ENCODE data around the gene ETS1.

The ETS1 gene

DNA sequence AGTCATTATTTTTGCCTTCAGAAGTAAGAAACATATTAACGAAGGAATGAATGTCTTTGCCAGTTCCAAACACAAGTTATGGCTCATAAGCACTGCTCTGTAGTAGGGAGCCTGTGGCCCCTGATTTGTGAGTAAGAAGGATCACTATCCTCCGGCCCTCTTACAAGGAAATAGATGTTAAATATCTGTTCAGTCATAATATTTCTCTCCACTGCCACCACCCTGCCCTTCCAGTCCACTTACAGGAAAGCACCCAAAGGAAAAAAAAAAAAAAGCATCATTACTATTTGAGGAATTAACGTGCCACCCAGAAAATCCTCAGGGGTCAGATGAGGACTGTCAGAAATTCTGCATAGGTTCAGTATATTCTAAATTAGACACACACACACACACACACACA is 123.4 kb downstream of the ETS1 start:
- H3K79me1 ChIP-seq (ENCODE audit: low read length): no peaks in the 10 kb centered on the region
- no peak overlapping the region for H3K4ac ChIP-seq (ENCODE audit: low read depth, low read length)
- no peaks in the 10 kb centered on the region for H3K79me2 ChIP-seq (ENCODE audit: control insufficient read depth, insufficient read depth, low read length)
- no peak overlapping the region for H4K5ac ChIP-seq (ENCODE audit: low read length)
- no peak overlapping the region for H3K23ac ChIP-seq (ENCODE audit: low read length)
- H3K18ac ChIP-seq (ENCODE audit: low read length): no peak overlapping the region
- no CpG with 5 or more reads among the region's 3 CpGs for WGBS (ENCODE audit: extremely low coverage, insufficient coverage, low lambda C conversion rate)
- no peak overlapping the region for H2BK120ac ChIP-seq (ENCODE audit: low read depth, low read length)
- peaks cover 4% of the 10 kb centered on the region for H3K4me1 ChIP-seq (ENCODE audit: control insufficient read depth, low read depth, low read length)
- no peak overlapping the region for H2BK15ac ChIP-seq (replicated peaks; ENCODE audit: low read depth)
- H3K56ac ChIP-seq (ENCODE audit: low read length): peak overlapping the region; percentile 11
- no peak overlapping the region for H2BK5ac ChIP-seq (ENCODE audit: low read length)
- no peak for DNase-seq
- no peak overlapping the region for H3K27ac ChIP-seq (ENCODE audit: low read depth, low read length)
- H3K36me3 ChIP-seq (ENCODE audit: control insufficient read depth, insufficient read depth, low read length): no peaks in the 10 kb centered on the region
- H3K9ac ChIP-seq (ENCODE audit: low read length): no peak overlapping the region
- no peak overlapping the region for H3K4me2 ChIP-seq (ENCODE audit: low read length)
- H3K4me3 ChIP-seq (ENCODE audit: low read length): no peak overlapping the region
- H4K8ac ChIP-seq (ENCODE audit: low read depth, low read length): no peak overlapping the region
- no peaks in the 10 kb centered on the region for H3K27me3 ChIP-seq (ENCODE audit: insufficient read depth, low read length, poor library complexity)
- H2AK5ac ChIP-seq (ENCODE audit: low read length): no peak overlapping the region

DNA sequence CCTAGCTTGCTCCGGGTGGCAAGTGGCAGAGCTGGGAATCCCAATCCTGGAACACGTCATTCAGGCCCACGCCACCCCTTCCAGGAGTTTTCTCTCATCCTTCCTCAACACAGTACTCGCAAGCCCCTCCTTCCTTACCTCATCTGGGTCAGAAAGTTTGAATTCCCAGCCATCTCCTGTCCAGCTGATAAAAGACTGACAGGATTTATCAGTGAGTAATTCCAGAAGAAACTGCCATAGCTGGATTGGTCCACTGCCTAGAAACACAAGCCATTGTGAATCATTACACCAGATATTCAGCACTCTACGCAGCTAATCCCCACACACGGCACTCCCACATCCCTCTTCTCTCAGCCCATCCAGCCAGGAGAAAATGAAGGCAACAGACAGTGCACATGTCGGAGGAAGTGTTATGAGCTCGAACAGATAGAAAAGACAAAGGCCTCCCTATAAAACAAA is 124.0 kb downstream of the ETS1 start:
- no peak overlapping the region for H2BK15ac ChIP-seq (replicated peaks; ENCODE audit: low read depth)
- no peak overlapping the region for H2BK120ac ChIP-seq (ENCODE audit: low read depth, low read length)
- no peak overlapping the region for H4K5ac ChIP-seq (ENCODE audit: low read length)
- peak; percentile 85 for DNase-seq
- no peak overlapping the region for H3K23ac ChIP-seq (ENCODE audit: low read length)
- H3K9ac ChIP-seq (ENCODE audit: low read length): no peak overlapping the region
- H2BK5ac ChIP-seq (ENCODE audit: low read length): peak overlapping the region; percentile 97
- H3K79me2 ChIP-seq (ENCODE audit: control insufficient read depth, insufficient read depth, low read length): no peaks in the 10 kb centered on the region
- peaks cover 4% of the 10 kb centered on the region for H3K4me1 ChIP-seq (ENCODE audit: control insufficient read depth, low read depth, low read length)
- H2AK5ac ChIP-seq (ENCODE audit: low read length): no peak overlapping the region
- H3K79me1 ChIP-seq (ENCODE audit: low read length): no peaks in the 10 kb centered on the region
- no peak overlapping the region for H3K4me3 ChIP-seq (ENCODE audit: low read length)
- H3K27ac ChIP-seq (ENCODE audit: low read depth, low read length): peak overlapping the region; percentile 68
- peak overlapping the region; percentile 42 for H3K56ac ChIP-seq (ENCODE audit: low read length)
- no peaks in the 10 kb centered on the region for H3K27me3 ChIP-seq (ENCODE audit: insufficient read depth, low read length, poor library complexity)
- H4K8ac ChIP-seq (ENCODE audit: low read depth, low read length): no peak overlapping the region
- H3K18ac ChIP-seq (ENCODE audit: low read length): no peak overlapping the region
- no CpG with 5 or more reads among the region's 8 CpGs for WGBS (ENCODE audit: extremely low coverage, insufficient coverage, low lambda C conversion rate)
- no peak overlapping the region for H3K4ac ChIP-seq (ENCODE audit: low read depth, low read length)
- H3K36me3 ChIP-seq (ENCODE audit: control insufficient read depth, insufficient read depth, low read length): no peaks in the 10 kb centered on the region
- H3K4me2 ChIP-seq (ENCODE audit: low read length): no peak overlapping the region

DNA sequence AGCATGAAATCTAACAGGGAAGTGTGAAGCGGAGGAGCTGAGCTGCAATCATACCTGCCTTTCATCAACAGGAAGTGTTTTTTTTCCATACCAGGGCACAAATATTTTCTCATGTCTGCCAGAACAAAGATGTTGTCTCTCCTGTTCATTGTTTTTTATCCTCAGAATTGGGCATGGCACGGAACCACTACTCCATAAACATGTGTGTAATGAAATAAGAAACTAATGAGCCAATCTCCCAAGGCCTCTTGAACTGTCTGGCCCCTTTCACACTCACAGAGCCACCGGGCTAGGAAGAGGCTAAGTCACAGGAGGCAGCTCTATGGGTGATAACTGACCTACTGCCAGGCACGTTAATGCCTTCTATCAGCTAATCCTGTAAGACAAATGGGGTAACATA is 124.4 kb downstream of the ETS1 start:
- no peaks in the 10 kb centered on the region for H3K27me3 ChIP-seq (ENCODE audit: insufficient read depth, low read length, poor library complexity)
- H3K4me1 ChIP-seq (ENCODE audit: control insufficient read depth, low read depth, low read length): peaks cover 4% of the 10 kb centered on the region
- H3K36me3 ChIP-seq (ENCODE audit: control insufficient read depth, insufficient read depth, low read length): no peaks in the 10 kb centered on the region
- peak; percentile 90 for DNase-seq
- H3K56ac ChIP-seq (ENCODE audit: low read length): peak overlapping the region; percentile 42
- no peak overlapping the region for H3K9ac ChIP-seq (ENCODE audit: low read length)
- no peak overlapping the region for H2BK15ac ChIP-seq (replicated peaks; ENCODE audit: low read depth)
- H2AK5ac ChIP-seq (ENCODE audit: low read length): no peak overlapping the region
- no peak overlapping the region for H3K4me3 ChIP-seq (ENCODE audit: low read length)
- peak overlapping the region; percentile 68 for H3K27ac ChIP-seq (ENCODE audit: low read depth, low read length)
- no peak overlapping the region for H2BK120ac ChIP-seq (ENCODE audit: low read depth, low read length)
- no peak overlapping the region for H3K23ac ChIP-seq (ENCODE audit: low read length)
- no peak overlapping the region for H4K5ac ChIP-seq (ENCODE audit: low read length)
- no peak overlapping the region for H3K18ac ChIP-seq (ENCODE audit: low read length)
- H4K8ac ChIP-seq (ENCODE audit: low read depth, low read length): no peak overlapping the region
- no peaks in the 10 kb centered on the region for H3K79me1 ChIP-seq (ENCODE audit: low read length)
- H3K79me2 ChIP-seq (ENCODE audit: control insufficient read depth, insufficient read depth, low read length): no peaks in the 10 kb centered on the region
- WGBS (ENCODE audit: extremely low coverage, insufficient coverage, low lambda C conversion rate): no CpG with 5 or more reads among the region's 4 CpGs
- H2BK5ac ChIP-seq (ENCODE audit: low read length): peak overlapping the region; percentile 97
- no peak overlapping the region for H3K4me2 ChIP-seq (ENCODE audit: low read length)
- no peak overlapping the region for H3K4ac ChIP-seq (ENCODE audit: low read depth, low read length)

DNA sequence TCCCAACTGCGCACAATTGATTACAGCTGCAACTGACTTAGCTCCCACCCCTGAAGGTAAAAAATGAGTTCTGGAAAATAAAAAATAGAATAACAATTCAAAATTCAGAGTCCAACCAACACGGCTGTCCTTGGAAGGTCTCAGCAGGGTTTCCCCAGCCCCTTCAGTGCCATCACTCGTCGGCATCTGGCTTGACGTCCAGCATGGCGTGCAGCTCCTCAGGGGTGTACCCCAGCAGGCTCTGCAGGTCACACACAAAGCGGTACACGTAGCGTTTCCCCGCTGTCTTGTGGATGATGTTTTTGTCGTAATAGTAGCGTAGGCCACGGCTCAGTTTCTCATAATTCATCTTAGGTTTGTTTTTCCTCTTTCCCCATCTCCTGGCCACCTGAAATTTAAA is 125.2 kb downstream of the ETS1 start:
- H4K8ac ChIP-seq (ENCODE audit: low read depth, low read length): no peak overlapping the region
- no peak overlapping the region for H3K4me3 ChIP-seq (ENCODE audit: low read length)
- peak overlapping the region; percentile 69 for H2AK5ac ChIP-seq (ENCODE audit: low read length)
- H3K4me1 ChIP-seq (ENCODE audit: control insufficient read depth, low read depth, low read length): peaks cover 4% of the 10 kb centered on the region
- H3K4ac ChIP-seq (ENCODE audit: low read depth, low read length): peak overlapping the region; percentile 18
- peak overlapping the region; percentile 5 for H3K18ac ChIP-seq (ENCODE audit: low read length)
- H3K4me2 ChIP-seq (ENCODE audit: low read length): no peak overlapping the region
- H3K36me3 ChIP-seq (ENCODE audit: control insufficient read depth, insufficient read depth, low read length): no peaks in the 10 kb centered on the region
- no peaks in the 10 kb centered on the region for H3K27me3 ChIP-seq (ENCODE audit: insufficient read depth, low read length, poor library complexity)
- peak overlapping the region; percentile 74 for H2BK5ac ChIP-seq (ENCODE audit: low read length)
- H2BK120ac ChIP-seq (ENCODE audit: low read depth, low read length): no peak overlapping the region
- H3K79me1 ChIP-seq (ENCODE audit: low read length): no peaks in the 10 kb centered on the region
- H4K5ac ChIP-seq (ENCODE audit: low read length): no peak overlapping the region
- no CpG with 5 or more reads among the region's 13 CpGs for WGBS (ENCODE audit: extremely low coverage, insufficient coverage, low lambda C conversion rate)
- H3K79me2 ChIP-seq (ENCODE audit: control insufficient read depth, insufficient read depth, low read length): no peaks in the 10 kb centered on the region
- no peak overlapping the region for H2BK15ac ChIP-seq (replicated peaks; ENCODE audit: low read depth)
- no peak overlapping the region for H3K23ac ChIP-seq (ENCODE audit: low read length)
- H3K56ac ChIP-seq (ENCODE audit: low read length): peak overlapping the region; percentile 51
- DNase-seq: no peak
- no peak overlapping the region for H3K9ac ChIP-seq (ENCODE audit: low read length)
- H3K27ac ChIP-seq (ENCODE audit: low read depth, low read length): no peak overlapping the region

DNA sequence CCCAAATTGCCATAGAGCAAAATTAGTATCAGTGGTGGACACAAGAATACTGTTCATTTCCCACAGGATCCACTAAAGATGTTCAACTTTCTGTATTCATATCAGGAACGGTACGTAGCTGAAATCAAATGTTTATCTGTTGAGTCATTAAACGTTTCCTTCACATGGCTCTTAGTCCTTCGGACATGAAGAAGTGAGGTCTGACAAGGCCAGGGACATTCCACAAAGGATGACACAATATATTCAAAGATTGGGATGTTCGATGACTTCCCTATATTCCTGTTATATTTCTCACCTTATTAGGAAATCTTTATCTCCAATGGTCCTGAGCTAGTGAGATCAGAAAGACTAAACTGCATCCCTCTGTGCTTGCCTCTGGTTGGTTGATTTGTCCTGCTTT is 129.0 kb downstream of the ETS1 start:
- H3K27ac ChIP-seq (ENCODE audit: low read depth, low read length): no peak overlapping the region
- WGBS (ENCODE audit: extremely low coverage, insufficient coverage, low lambda C conversion rate): no CpG with 5 or more reads among the region's 5 CpGs
- no peak overlapping the region for H4K8ac ChIP-seq (ENCODE audit: low read depth, low read length)
- H4K5ac ChIP-seq (ENCODE audit: low read length): no peak overlapping the region
- no peak overlapping the region for H3K4ac ChIP-seq (ENCODE audit: low read depth, low read length)
- H3K4me1 ChIP-seq (ENCODE audit: control insufficient read depth, low read depth, low read length): peaks cover 2% of the 10 kb centered on the region
- H2BK15ac ChIP-seq (replicated peaks; ENCODE audit: low read depth): no peak overlapping the region
- no peaks in the 10 kb centered on the region for H3K79me2 ChIP-seq (ENCODE audit: control insufficient read depth, insufficient read depth, low read length)
- no peak overlapping the region for H2AK5ac ChIP-seq (ENCODE audit: low read length)
- H3K18ac ChIP-seq (ENCODE audit: low read length): no peak overlapping the region
- H3K56ac ChIP-seq (ENCODE audit: low read length): no peak overlapping the region
- no peaks in the 10 kb centered on the region for H3K79me1 ChIP-seq (ENCODE audit: low read length)
- H3K4me2 ChIP-seq (ENCODE audit: low read length): no peak overlapping the region
- H3K23ac ChIP-seq (ENCODE audit: low read length): no peak overlapping the region
- no peak for DNase-seq
- no peaks in the 10 kb centered on the region for H3K36me3 ChIP-seq (ENCODE audit: control insufficient read depth, insufficient read depth, low read length)
- no peak overlapping the region for H3K9ac ChIP-seq (ENCODE audit: low read length)
- H2BK120ac ChIP-seq (ENCODE audit: low read depth, low read length): no peak overlapping the region
- H3K4me3 ChIP-seq (ENCODE audit: low read length): no peak overlapping the region
- H2BK5ac ChIP-seq (ENCODE audit: low read length): no peak overlapping the region
- no peaks in the 10 kb centered on the region for H3K27me3 ChIP-seq (ENCODE audit: insufficient read depth, low read length, poor library complexity)

DNA sequence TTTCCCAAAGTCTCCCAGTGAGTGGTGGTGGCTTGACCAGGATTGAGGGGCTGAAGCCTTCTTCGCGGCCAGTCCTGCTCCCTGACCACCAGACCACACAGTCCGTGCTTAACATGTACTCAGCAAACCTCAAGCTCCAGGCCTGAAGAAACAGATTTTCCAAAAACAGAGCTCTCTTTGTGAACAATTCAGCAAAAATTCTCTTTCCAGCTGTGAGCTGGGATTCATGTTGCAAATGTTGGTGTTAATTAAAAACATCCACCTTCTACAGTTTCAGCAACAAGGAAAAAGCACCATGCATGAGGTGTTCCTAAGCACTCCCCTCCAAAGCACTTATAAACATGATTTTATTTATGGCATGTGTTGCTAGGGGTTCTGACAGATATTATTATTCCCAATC is 129.5 kb downstream of the ETS1 start:
- H3K36me3 ChIP-seq (ENCODE audit: control insufficient read depth, insufficient read depth, low read length): no peaks in the 10 kb centered on the region
- no peak overlapping the region for H3K23ac ChIP-seq (ENCODE audit: low read length)
- H3K56ac ChIP-seq (ENCODE audit: low read length): no peak overlapping the region
- no peak overlapping the region for H4K5ac ChIP-seq (ENCODE audit: low read length)
- H2BK120ac ChIP-seq (ENCODE audit: low read depth, low read length): no peak overlapping the region
- no peak overlapping the region for H3K4me3 ChIP-seq (ENCODE audit: low read length)
- no peak overlapping the region for H2BK5ac ChIP-seq (ENCODE audit: low read length)
- H3K4me2 ChIP-seq (ENCODE audit: low read length): no peak overlapping the region
- H3K18ac ChIP-seq (ENCODE audit: low read length): no peak overlapping the region
- H3K4ac ChIP-seq (ENCODE audit: low read depth, low read length): no peak overlapping the region
- H3K9ac ChIP-seq (ENCODE audit: low read length): no peak overlapping the region
- no peaks in the 10 kb centered on the region for H3K79me1 ChIP-seq (ENCODE audit: low read length)
- no peak for DNase-seq
- H4K8ac ChIP-seq (ENCODE audit: low read depth, low read length): no peak overlapping the region
- no peaks in the 10 kb centered on the region for H3K4me1 ChIP-seq (ENCODE audit: control insufficient read depth, low read depth, low read length)
- no CpG with 5 or more reads among the region's 3 CpGs for WGBS (ENCODE audit: extremely low coverage, insufficient coverage, low lambda C conversion rate)
- no peak overlapping the region for H3K27ac ChIP-seq (ENCODE audit: low read depth, low read length)
- no peak overlapping the region for H2AK5ac ChIP-seq (ENCODE audit: low read length)
- H2BK15ac ChIP-seq (replicated peaks; ENCODE audit: low read depth): no peak overlapping the region
- H3K27me3 ChIP-seq (ENCODE audit: insufficient read depth, low read length, poor library complexity): no peaks in the 10 kb centered on the region
- no peaks in the 10 kb centered on the region for H3K79me2 ChIP-seq (ENCODE audit: control insufficient read depth, insufficient read depth, low read length)

All from mesendoderm (in vitro differentiated cells).